IMR-90 (cell line): ENCODE data around the gene FAM174B. TPM values are rescaled to one million over a fixed set of nuclear protein-coding genes. Genes with fewer than 3 reads are reported as not detected.
A peak's percentile ranks its signal among the peaks of the same experiment; 100 is the strongest.

ENCODE experiments used
- ATAC-seq: fragments of 200-7000 bp; cut with Tn5 transposase; 2 replicates; pipeline ENCODE4 v1.9.1; 2020; ENCODE audit warnings: low read depth, mild to moderate bottlenecking, moderate library complexity
- BruUV-seq: library from RNA; stranded (reverse); fragments of 400-500 nt; replicated peaks from 2 replicates; lab custom pipeline; 2021; lab: Mats Ljungman, UMichigan
- CTCF ChIA-PET: fragments of 300-600 bp; formaldehyde crosslinking; extraction: SDS; loops from one replicate; lab custom pipeline; 2021; ENCODE audit warnings: antibody characterized with exemption; lab: Yijun Ruan, JAX
- POLR2A ChIA-PET: fragments of 300-600 bp; sonication (Branson Sonifier 250); formaldehyde crosslinking; loops from one replicate; lab custom pipeline; 2022; ENCODE audit warnings: antibody characterized with exemption; ENCODE audit not compliant: unreplicated experiment; lab: Charles Lee
- DNase-seq: peaks from one replicate; pipeline ENCODE4 v3.0.0; 2013
- H2AFZ ChIP-seq: replicated peaks from 2 replicates; pipeline ENCODE3; 2013; ENCODE audit warnings: low read length, mild to moderate bottlenecking; ENCODE audit not compliant: poor library complexity
- H2AK5ac ChIP-seq: 2 replicates; pipeline ENCODE4 v1.6.1; 2013; ENCODE audit warnings: low read depth, low read length, inconsistent platforms
- H2AK9ac ChIP-seq: replicated peaks from 2 replicates; pipeline ENCODE3; 2013; ENCODE audit warnings: mild to moderate bottlenecking, low read depth, low read length, moderate library complexity; ENCODE audit not compliant: poor library complexity
- H2BK120ac ChIP-seq: 2 replicates; pipeline ENCODE4 v1.6.1; 2013; ENCODE audit warnings: low read depth, low read length, inconsistent platforms
- H2BK15ac ChIP-seq: 3 replicates; pipeline ENCODE4 v1.6.1; 2013; ENCODE audit warnings: low read depth, low read length, inconsistent platforms
- H2BK20ac ChIP-seq: 2 replicates; pipeline ENCODE4 v1.6.1; 2013; ENCODE audit warnings: low read depth, mild to moderate bottlenecking, inconsistent platforms, low read length, moderate library complexity
- H2BK5ac ChIP-seq: 2 replicates; pipeline ENCODE4 v1.6.1; 2013; ENCODE audit warnings: mild to moderate bottlenecking, low read depth, low read length, inconsistent platforms; ENCODE audit not compliant: poor library complexity, severe bottlenecking
- H3K14ac ChIP-seq: replicated peaks from 2 replicates; pipeline ENCODE4 v1.6.1; 2013; ENCODE audit warnings: low read depth, low read length, inconsistent platforms
- H3K18ac ChIP-seq: 2 replicates; pipeline ENCODE4 v1.6.1; 2013; ENCODE audit warnings: low read depth, low read length, control low read depth
- H3K23ac ChIP-seq: 2 replicates; pipeline ENCODE4 v1.6.1; 2013; ENCODE audit warnings: low read depth, low read length, inconsistent platforms
- H3K27ac ChIP-seq: 2 replicates; pipeline ENCODE4 v1.5.1; 2013; ENCODE audit warnings: mild to moderate bottlenecking, control low read depth, low read length; ENCODE audit not compliant: insufficient read depth
- H3K27me3 ChIP-seq: 2 replicates; pipeline ENCODE4 v1.6.1; 2013; ENCODE audit warnings: low read length; ENCODE audit not compliant: control insufficient read depth, insufficient read depth
- H3K36me3 ChIP-seq: 2 replicates; pipeline ENCODE4 v1.6.1; 2013; ENCODE audit warnings: low read length, mixed read lengths; ENCODE audit not compliant: control insufficient read depth, insufficient read depth
- H3K4ac ChIP-seq: 2 replicates; pipeline ENCODE4 v1.6.1; 2013; ENCODE audit warnings: low read depth, low read length, inconsistent platforms
- H3K4me1 ChIP-seq: 2 replicates; pipeline ENCODE4 v1.6.1; 2013; ENCODE audit warnings: low read length, mixed read lengths; ENCODE audit not compliant: control insufficient read depth, insufficient read depth
- H3K4me2 ChIP-seq: 2 replicates; pipeline ENCODE4 v1.6.1; 2013; ENCODE audit warnings: low read depth, mild to moderate bottlenecking, control low read depth, low read length, moderate library complexity
- H3K4me3 ChIP-seq: 2 replicates; pipeline ENCODE4 v1.5.1; 2013; ENCODE audit warnings: low read depth, mild to moderate bottlenecking, control low read depth, low read length, moderate library complexity; ENCODE audit not compliant: insufficient read depth
- H3K56ac ChIP-seq: 2 replicates; pipeline ENCODE4 v1.6.1; 2013; ENCODE audit warnings: low read length, inconsistent platforms; ENCODE audit not compliant: insufficient read depth; ENCODE audit errors: extremely low read depth
- H3K79me1 ChIP-seq, 2 experiments: 2 replicates each; pipeline ENCODE4 v1.6.1; 2013; ENCODE audit warnings: low read length in 2 of 2, inconsistent platforms in 1 of 2, low read depth in 1 of 2
- H3K9ac ChIP-seq: 2 replicates; pipeline ENCODE4 v1.6.1; 2013; ENCODE audit warnings: low read depth, low read length, control low read depth
- H3K9me1 ChIP-seq: 2 replicates; pipeline ENCODE4 v1.6.1; 2013; ENCODE audit warnings: low read length, inconsistent platforms; ENCODE audit not compliant: insufficient read depth
- H3K9me3 ChIP-seq: 2 replicates; pipeline ENCODE4 v1.6.1; 2013; ENCODE audit warnings: low read length; ENCODE audit not compliant: control insufficient read depth, insufficient read depth
- H4K20me1 ChIP-seq: 2 replicates; pipeline ENCODE4 v1.6.1; 2013; ENCODE audit warnings: low read length, inconsistent platforms; ENCODE audit not compliant: insufficient read depth
- H4K5ac ChIP-seq: 2 replicates; pipeline ENCODE4 v1.6.1; 2013; ENCODE audit warnings: mild to moderate bottlenecking, low read depth, low read length, control low read depth
- H4K8ac ChIP-seq, 2 experiments: 2 replicates each; pipeline ENCODE4 v1.6.1; 2013; ENCODE audit warnings: low read depth in 2 of 2, low read length in 2 of 2, control low read depth in 1 of 2, inconsistent platforms in 1 of 2
- H4K91ac ChIP-seq: 2 replicates; pipeline ENCODE4 v1.6.1; 2013; ENCODE audit warnings: low read depth, low read length, inconsistent platforms; ENCODE audit not compliant: insufficient read depth
- CTCF ChIP-seq: conservative IDR thresholded peaks from 2 replicates; pipeline ENCODE4 v1.5.1; 2012; ENCODE audit warnings: mild to moderate bottlenecking, low read depth, low read length, improper control_type of control experiment
- MXI1 ChIP-seq: IDR thresholded peaks from 2 replicates; pipeline ENCODE4 v1.6.1; 2012; ENCODE audit warnings: low read depth, mild to moderate bottlenecking, low read length, moderate library complexity, borderline replicate concordance
- WGBS, 2 experiments: methylation state at CpG; one replicate each; pipeline versions ENCODE4 v1.1.5 to v1.1.7; 2013; ENCODE audit warnings: missing lambda C conversion rate in 2 of 2; ENCODE audit not compliant: insufficient read length in 1 of 2; ENCODE audit errors: extremely low coverage in 2 of 2; 5-methylcytosine and 5-hydroxymethylcytosine counted together
- dilution Hi-C: fragments of 300-500 bp; cut with HindIII; formaldehyde crosslinking; loops from one replicate; pipeline ENCODE4 v1.14.3; 2018; ENCODE audit warnings: low sequenced_read_pairs; ENCODE audit not compliant: unreplicated experiment
- in situ Hi-C: fragments of 300-500 bp; cut with MboI; formaldehyde crosslinking; loops from 3 replicates; pipeline ENCODE4 v1.14.3; 2019; ENCODE audit warnings: low sequenced_read_pairs, inconsistent platforms, mixed read lengths
- intact Hi-C: fragments of 100-400 bp; cut with micrococcal nuclease; formaldehyde crosslinking; loops from 2 replicates; pipeline ENCODE4 v1.10.0; 2022
- polyA plus RNA-seq, 3 experiments: library from polyadenylated mRNA; depleted of rRNA; stranded (reverse); fragments of >200 nt; gene quantifications; 2 replicates each; pipeline ENCODE4 v1.2.3, GENCODE V29; 2012; ENCODE audit warnings: low replicate concordance in 1 of 3
- total RNA-seq: library from RNA; depleted of rRNA; stranded (reverse); fragments of >200 nt; gene quantifications from 2 replicates; pipeline ENCODE4 v1.2.3, GENCODE V29; 2012

The FAM174B gene
- total and polyA plus RNA-seq, 2 of the 4 experiments (the other 2 are of a cell fraction), result 0.18 to 0.56 TPM

- 0 out of 2 replicates have a peak, but pooled peaks have one; percentile 3 for TF ChIP-seq CTCF
- TF ChIP-seq MXI1, result no peak
- dilution Hi-C loops, result no loop called here
- H3K14ac ChIP-seq, result no peak overlapping the region
These were observed 43.4 kb downstream of the FAM174B start for GRCh38 chr15:92611995-92612745.

More at GRCh38 chr15:92611995-92612745, 43.4 kb downstream of the FAM174B start:
- ChIA-PET POLR2A (no interaction called here), CTCF (no interaction called here)
- in situ Hi-C loops, result no loop called here
- H3K56ac ChIP-seq, result no peak overlapping the region
- no peak overlapping the region for H2BK5ac ChIP-seq
- no peak overlapping the region for H2AFZ ChIP-seq
- no peak for ATAC-seq
- H3K27me3 ChIP-seq, result no peaks in the 10 kb centered on the region
- peaks cover 1% of the 10 kb centered on the region; the same call in 1 of the 2 replicates for H3K4me1 ChIP-seq
- intact Hi-C loops, result loop anchor here (10.0 kb wide), 1 partner anchor 103 kb away; no protein-coding TSS in a partner anchor
- no TSS peak for BruUV-seq
- H4K5ac ChIP-seq, result no peak overlapping the region
- no peak overlapping the region for H3K23ac ChIP-seq
- H3K4me2 ChIP-seq, result no peak overlapping the region
- H3K9me1 ChIP-seq, result no peaks in the 10 kb centered on the region
- H3K4me3 ChIP-seq, result no peak overlapping the region
- no peaks in the 10 kb centered on the region for H3K9me3 ChIP-seq
- no peaks in the 10 kb centered on the region for H3K79me1 ChIP-seq
- no peak overlapping the region for H4K8ac ChIP-seq
- no peaks in the 10 kb centered on the region for H4K20me1 ChIP-seq
- no peak overlapping the region for H4K91ac ChIP-seq
- no peaks in the 10 kb centered on the region for H3K36me3 ChIP-seq
- H3K27ac ChIP-seq, result no peak overlapping the region
- no peak overlapping the region for H2BK15ac ChIP-seq
- DNase-seq, result no peak
- WGBS, 2 experiments, result 100% methylated on average over 1 of the region's 7 CpGs; no CpG with 5 or more reads in 1 of the 2 experiments
- H2BK20ac ChIP-seq, result no peak overlapping the region
- H2AK5ac ChIP-seq, result no peak overlapping the region
- no peak overlapping the region for H3K9ac ChIP-seq
- H3K4ac ChIP-seq, result no peak overlapping the region
- H2BK120ac ChIP-seq, result no peak overlapping the region
- no peak overlapping the region for H2AK9ac ChIP-seq
- no peak overlapping the region for H3K18ac ChIP-seq
